Neural crest cell (in vitro differentiated cells): ENCODE results near the gene PPT2. TPM values are rescaled to one million over a fixed set of nuclear protein-coding genes. Genes with fewer than 3 reads are reported as not detected.

Source experiments
- DNase-seq: peaks from one replicate; pipeline ENCODE4 v3.0.0; 2021; ENCODE audit warnings: low read depth, mixed read lengths, low spot score
- H3K27ac Mint-ChIP-seq: one replicate; pipeline ENCODE4 v1.8.0; 2021; ENCODE audit warnings: mild to moderate bottlenecking, mixed read lengths; ENCODE audit not compliant: unreplicated experiment
- H3K27me3 Mint-ChIP-seq: 2 replicates; pipeline ENCODE4 v1.8.0; 2021; ENCODE audit warnings: low read depth, mild to moderate bottlenecking, mixed read lengths
- H3K36me3 Mint-ChIP-seq: 2 replicates; pipeline ENCODE4 v1.8.0; 2021; ENCODE audit warnings: low read depth, mild to moderate bottlenecking, mixed read lengths
- H3K4me1 Mint-ChIP-seq: 2 replicates; pipeline ENCODE4 v1.8.0; 2021; ENCODE audit warnings: mixed read lengths
- H3K4me3 Mint-ChIP-seq: one replicate; pipeline ENCODE4 v1.8.0; 2021; ENCODE audit warnings: mild to moderate bottlenecking, mixed read lengths
- H3K9me3 Mint-ChIP-seq: 2 replicates; pipeline ENCODE4 v1.8.0; 2021; ENCODE audit warnings: mixed read lengths
- CTCF ChIP-seq: fragments of 200-600 bp; sonication (generic); conservative IDR thresholded peaks from 2 replicates; pipeline ENCODE4 v1.5.0; 2021; ENCODE audit warnings: antibody characterized with exemption, mild to moderate bottlenecking
- total RNA-seq: library from RNA; stranded (reverse); gene quantifications from 2 replicates; pipeline ENCODE4 v1.2.1, GENCODE V29; 2021

Gene PPT2
- total RNA-seq, 1 donor from 2014 or later, result 60.9 TPM

GRCh38 chr6:32181148-32181702 lies 27.3 kb downstream of the PPT2 start:
- H3K27ac Mint-ChIP-seq, result no peak overlapping the region
- peaks cover 53% of the 10 kb centered on the region for H3K4me1 Mint-ChIP-seq
- peaks cover 6% of the 10 kb centered on the region for H3K27me3 Mint-ChIP-seq
- no peaks in the 10 kb centered on the region for H3K9me3 Mint-ChIP-seq
- DNase-seq, result no peak
- peak overlapping the region; percentile 76 for H3K4me3 Mint-ChIP-seq
- no peak for TF ChIP-seq CTCF
- peaks cover 7% of the 10 kb centered on the region for H3K36me3 Mint-ChIP-seq

GRCh38 chr6:32181915-32182529 lies 28.1 kb downstream of the PPT2 start:
- Mint-ChIP-seq H3K9me3 (no peaks in the 10 kb centered on the region), H3K4me3 (peak overlapping the region; percentile 17), H3K4me1 (peaks cover 53% of the 10 kb centered on the region), H3K27ac (no peak overlapping the region), H3K27me3 (peaks cover 6% of the 10 kb centered on the region), H3K36me3 (peaks cover 10% of the 10 kb centered on the region)
- no peak for DNase-seq
- no peak for TF ChIP-seq CTCF

- Mint-ChIP-seq H3K36me3 (peaks cover 14% of the 10 kb centered on the region), H3K27me3 (peaks cover 6% of the 10 kb centered on the region), H3K9me3 (no peaks in the 10 kb centered on the region), H3K4me3 (peak overlapping the region; percentile 57), H3K4me1 (peaks cover 53% of the 10 kb centered on the region), H3K27ac (no peak overlapping the region)
- DNase-seq, result no peak
- no peak for TF ChIP-seq CTCF
Observed at GRCh38 chr6:32182555-32182981, 28.6 kb downstream of the PPT2 start.

GRCh38 chr6:32183030-32183429 lies 29.1 kb downstream of the PPT2 start:
- Mint-ChIP-seq H3K36me3 (peaks cover 15% of the 10 kb centered on the region), H3K4me1 (peaks cover 51% of the 10 kb centered on the region), H3K27ac (no peak overlapping the region), H3K4me3 (peak overlapping the region; percentile 67), H3K9me3 (no peaks in the 10 kb centered on the region), H3K27me3 (peaks cover 3% of the 10 kb centered on the region)
- no peak for TF ChIP-seq CTCF
- no peak for DNase-seq

GRCh38 chr6:32183483-32184083 lies 29.6 kb downstream of the PPT2 start:
- TF ChIP-seq CTCF, result no peak
- Mint-ChIP-seq H3K4me3 (peak overlapping the region; percentile 67), H3K4me1 (peaks cover 51% of the 10 kb centered on the region), H3K27ac (no peak overlapping the region), H3K9me3 (no peaks in the 10 kb centered on the region), H3K36me3 (peaks cover 15% of the 10 kb centered on the region), H3K27me3 (no peaks in the 10 kb centered on the region)
- DNase-seq, result no peak
